C4-2B (cell line): ENCODE measurements around the gene MYBPH.

Experiments
- CTCF ChIP-seq: fragments of 450-650 bp; conservative IDR thresholded peaks from 2 replicates; pipeline ENCODE4 v1.5.1; 2017; ENCODE audit warnings: mild to moderate bottlenecking
- ZFX ChIP-seq: fragments of 450-650 bp; IDR thresholded peaks from 2 replicates; pipeline ENCODE4 v1.6.1; 2017

DNA sequence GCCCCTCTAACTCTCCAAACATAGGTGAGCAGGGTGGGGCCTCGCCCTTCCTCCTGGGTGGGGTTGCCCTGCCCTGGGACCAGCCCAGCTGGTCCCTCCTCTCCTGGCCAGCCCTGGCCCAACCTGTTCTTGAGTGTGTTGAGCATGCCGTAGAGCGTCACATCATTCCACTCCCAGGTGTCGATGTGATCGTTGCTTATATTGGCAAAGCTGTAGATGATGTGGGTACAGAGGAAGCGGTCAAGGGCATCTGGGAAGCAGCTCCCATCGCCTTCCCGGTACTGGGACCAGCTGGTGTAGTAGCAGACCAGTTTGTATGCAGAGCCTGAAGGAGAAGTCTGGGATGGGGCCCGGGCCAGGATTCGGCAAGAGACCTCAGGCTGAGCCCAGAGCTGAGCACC lies 9.4 kb upstream of the MYBPH start:
- TF ChIP-seq CTCF: no peak
- no peak for TF ChIP-seq ZFX
